K562 (cell line): ENCODE results near the gene LANCL1. TPM values are rescaled to one million over a fixed set of nuclear protein-coding genes. Genes with fewer than 3 reads are reported as not detected.
"Not testable (repeated sequence)": the region's sequence is repeated elsewhere in the genome, so short reads cannot be mapped to it uniquely, and the experiment has no call there.

Experiments
- ATAC-seq: fragments of 200-7000 bp; cut with Tn5 transposase; 3 replicates; pipeline ENCODE4 v1.9.1; 2020; ENCODE audit warnings: moderate library complexity
- BruUV-seq: library from RNA; stranded (reverse); fragments of 400-500 nt; replicated peaks from 2 replicates; lab custom pipeline; 2021; lab: Mats Ljungman, UMichigan
- CTCF ChIA-PET: fragments of 300-600 bp; formaldehyde crosslinking; extraction: SDS; loops from one replicate; lab custom pipeline; 2021; ENCODE audit warnings: low intra/inter-chr PET ratio; lab: Yijun Ruan, JAX
- POLR2A ChIA-PET: fragments of 300-600, 350-650 bp; sonication (Branson Sonifier 250); formaldehyde crosslinking; extraction: SDS; loops from one replicate; lab custom pipeline; 2021; ENCODE audit warnings: antibody characterized with exemption, inconsistent platforms; lab: Yijun Ruan, JAX
- DNase-seq, 4 experiments: peaks; one replicate each; pipeline versions ENCODE4 v3.0.0 to v3.0.0-alpha.2; 2011 to 2018; ENCODE audit warnings: low spot score in 3 of 4, mixed read lengths in 3 of 4; ENCODE audit errors: extremely low read depth in 1 of 4
- FAIRE-seq: peaks from 2 replicates; lab custom pipeline; 2011; peaks lifted over from hg19 to GRCh38; lab: Jason Lieb, UNC
- H2AFZ ChIP-seq: 2 replicates; pipeline ENCODE4 v1.6.0; 2011; ENCODE audit warnings: low read depth, low read length, control low read depth, inconsistent platforms
- H3K27ac ChIP-seq: fragments of 200-600 bp; 3 replicates; pipeline ENCODE4 v1.8.0; 2011; ENCODE audit warnings: low read depth, mild to moderate bottlenecking, control low read depth, inconsistent platforms, low read length, moderate library complexity, mixed read lengths; ENCODE audit errors: extremely low read depth
- H3K27me3 ChIP-seq, 2 experiments: fragments of 300-600 bp in 1 of 2; 2 replicates in 1 of 2; 3 replicates in 1 of 2; pipeline versions ENCODE4 v1.6.0 to v1.8.0; 2011; ENCODE audit warnings: inconsistent platforms in 2 of 2, low read length in 2 of 2, mild to moderate bottlenecking in 1 of 2, mixed read lengths in 1 of 2, moderate library complexity in 1 of 2; ENCODE audit not compliant: control insufficient read depth in 2 of 2, insufficient read depth in 2 of 2
- H3K36me3 ChIP-seq: fragments of 300-600 bp; 3 replicates; pipeline ENCODE4 v1.8.0; 2011; ENCODE audit warnings: mild to moderate bottlenecking, low read length, inconsistent platforms; ENCODE audit not compliant: control insufficient read depth, insufficient read depth
- H3K4me1 ChIP-seq, 2 experiments: fragments of 200-600 bp in 1 of 2; replicated peaks in 1 of 2; 2 replicates in 1 of 2; 3 replicates in 1 of 2; pipeline versions ENCODE4 v1.5.1 to v1.8.0; 2011; ENCODE audit warnings: inconsistent platforms in 2 of 2, low read length in 2 of 2, mild to moderate bottlenecking in 1 of 2, mixed read lengths in 1 of 2, moderate library complexity in 1 of 2; ENCODE audit not compliant: control insufficient read depth in 2 of 2, insufficient read depth in 2 of 2
- H3K4me2 ChIP-seq: 2 replicates; pipeline ENCODE4 v1.6.1; 2011; ENCODE audit warnings: low read length, control low read depth, inconsistent platforms, mixed read lengths; ENCODE audit not compliant: insufficient read depth
- H3K4me3 ChIP-seq: fragments of 200-600 bp; sonication (generic), shearing (Covaris generic); 2 replicates; pipeline ENCODE4 v1.5.1; 2016; ENCODE audit warnings: control low read depth, inconsistent platforms
- H3K79me2 ChIP-seq: fragments of 200-600 bp; 3 replicates; pipeline ENCODE4 v1.8.0; 2011; ENCODE audit warnings: low read length, inconsistent platforms; ENCODE audit not compliant: control insufficient read depth, insufficient read depth
- H3K9ac ChIP-seq, 2 experiments: 2 replicates each; pipeline versions ENCODE4 v1.6.0 to v1.6.1; 2011; ENCODE audit warnings: low read depth in 2 of 2, low read length in 2 of 2, control low read depth in 1 of 2, inconsistent platforms in 1 of 2, mild to moderate bottlenecking in 1 of 2, mixed read lengths in 1 of 2; ENCODE audit not compliant: insufficient read depth in 1 of 2
- H3K9me1 ChIP-seq: one replicate; pipeline ENCODE4 v1.6.0; 2011; ENCODE audit warnings: inconsistent platforms, mild to moderate bottlenecking, low read length, moderate library complexity; ENCODE audit not compliant: control insufficient read depth, insufficient read depth
- H3K9me3 ChIP-seq: replicated peaks from 2 replicates; pipeline ENCODE4 v1.5.1; 2011; ENCODE audit warnings: low read depth, low read length, inconsistent platforms; ENCODE audit not compliant: control insufficient read depth, insufficient read depth
- H4K20me1 ChIP-seq: replicated peaks from 2 replicates; pipeline ENCODE4 v1.6.1; 2011; ENCODE audit warnings: low read length, inconsistent platforms, mixed read lengths; ENCODE audit not compliant: control insufficient read depth, insufficient read depth
- WGBS: fragments of 100-300 bp; shearing (Covaris generic); methylation state at CpG from one replicate; pipeline ENCODE4 v1.1.6; 2016; ENCODE audit warnings: low coverage, mixed read lengths; ENCODE audit not compliant: insufficient coverage; ENCODE audit errors: missing lambda C conversion rate; 5-methylcytosine and 5-hydroxymethylcytosine counted together
- in situ Hi-C: fragments of 300-500 bp; cut with MboI; formaldehyde crosslinking; loops from 4 replicates; pipeline ENCODE4 v1.15.0; 2018; ENCODE audit warnings: inconsistent platforms, mixed read lengths
- intact Hi-C: fragments of 100-400 bp; cut with micrococcal nuclease; formaldehyde crosslinking; loops from 2 replicates; pipeline ENCODE4 v1.14.2; 2022
- polyA plus RNA-seq, 8 experiments: library from polyadenylated mRNA; depleted of rRNA in 4 of 8; stranded (reverse) in 5 of 8; unstranded in 3 of 8; fragments of >200 nt; fragmentation: Nextera tagmentation in 2 of 8; fragmentation: Illumina TruSeq in 1 of 8; extraction: Ambion mirVana in 2 of 8; extraction: Trizol in 1 of 8; gene quantifications; 2 replicates each; pipeline versions ENCODE4 v1.2.1 to v1.2.3, GENCODE V29; 2011 to 2014; ENCODE audit warnings: inconsistent platforms in 1 of 8, missing spikeins in 1 of 8
- total RNA-seq, 7 experiments: library from RNA; depleted of rRNA in 6 of 7; stranded (reverse); fragments of >200 nt in 6 of 7; fragmentation: Illumina TruSeq in 2 of 7; extraction: Trizol in 2 of 7; gene quantifications; 2 replicates each; pipeline versions ENCODE4 v1.2.1 to v1.2.3, GENCODE V29; 2011 to 2021; ENCODE audit warnings: low replicate concordance in 1 of 7
- TF ChIP-seq, protein P1 (sequence below), 2 experiments: fragments of 450-650 bp; IDR thresholded peaks; 2 replicates each; pipeline ENCODE4 v1.6.1; 2016

The LANCL1 gene
- total and polyA plus RNA-seq, 9 of the 15 experiments (the other 6 are each of a cell fraction or from before 2014, with no cell fraction given) = 15.3 to 56.3 (median 30.1) TPM

DNA sequence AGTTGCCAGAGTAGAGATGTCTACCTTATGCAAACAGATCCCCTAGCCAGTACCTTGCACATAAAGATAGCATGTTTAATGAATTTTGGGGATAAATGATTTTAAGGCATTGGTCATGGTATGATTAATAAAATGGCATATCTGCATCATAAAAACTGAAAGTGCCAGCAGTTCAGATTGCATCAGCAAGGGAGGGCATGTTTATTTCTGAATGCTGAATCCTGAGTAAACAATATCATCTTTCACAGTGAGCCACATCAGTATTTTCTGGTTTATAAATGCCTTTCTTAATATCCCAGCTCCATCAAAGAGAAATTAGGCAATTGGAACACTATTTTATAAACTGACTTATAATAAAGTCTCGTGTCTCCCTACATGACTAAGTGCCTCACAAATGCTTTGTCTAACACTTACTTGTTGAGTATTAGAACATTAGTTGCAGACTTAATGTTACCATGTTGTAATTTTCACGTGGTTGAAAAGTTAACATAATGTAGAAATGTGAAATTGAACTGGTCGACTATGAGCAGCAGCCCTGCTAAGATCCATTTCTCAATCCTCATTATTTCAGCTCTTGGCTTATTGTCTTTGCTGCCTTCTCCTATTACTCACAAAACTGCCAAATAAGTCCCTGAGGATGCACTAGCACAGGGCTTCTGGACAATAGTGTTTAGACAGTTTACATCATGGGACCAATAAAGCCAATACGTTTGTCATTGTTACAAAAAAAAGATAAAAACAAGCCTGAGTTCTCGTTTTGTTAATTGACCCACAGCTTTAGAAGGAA is 48.0 kb downstream of the LANCL1 start:
- WGBS = 16% methylated on average over 5 of the region's 5 CpGs
- no peak for ATAC-seq
- intact Hi-C loops = no loop called here

DNA sequence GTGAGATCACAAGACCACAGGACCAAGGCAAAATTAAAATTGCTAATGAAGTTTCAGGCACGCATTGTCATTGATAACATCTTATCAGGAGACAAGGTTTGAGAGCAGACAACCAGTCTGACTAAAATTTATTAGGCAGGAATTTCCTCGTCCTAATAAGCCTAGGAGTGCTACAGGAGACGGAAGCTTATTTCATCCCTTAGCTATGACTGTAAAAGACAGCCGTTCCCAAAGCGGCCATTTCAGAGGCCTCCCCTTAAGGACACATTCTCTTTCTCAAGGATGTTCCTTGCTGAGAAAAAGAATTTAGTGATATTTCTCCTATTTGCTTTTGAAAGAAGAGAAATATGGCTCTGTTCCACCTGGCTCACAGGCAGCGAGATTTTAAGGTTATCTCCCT is 49.2 kb downstream of the LANCL1 start:
- H3K4me3 ChIP-seq, POLR2A ChIA-PET, in situ Hi-C loops, H3K9me3 ChIP-seq, H3K4me1 ChIP-seq, H3K9me1 ChIP-seq, intact Hi-C loops, H2AFZ ChIP-seq, H3K27me3 ChIP-seq, ATAC-seq, CTCF ChIA-PET, H3K36me3 ChIP-seq, FAIRE-seq, BruUV-seq, H3K27ac ChIP-seq, H3K79me2 ChIP-seq, H3K9ac ChIP-seq, H4K20me1 ChIP-seq, DNase-seq, H3K4me2 ChIP-seq: not testable (repeated sequence)
- WGBS = 47% methylated on average over 5 of the region's 6 CpGs

More for the DNA sequence above, 48.0 kb downstream of the LANCL1 start:
- peaks cover 6% of the 10 kb centered on the region; the same call in 1 of the 3 replicates for H3K36me3 ChIP-seq
- TF ChIP-seq, protein P1, sequence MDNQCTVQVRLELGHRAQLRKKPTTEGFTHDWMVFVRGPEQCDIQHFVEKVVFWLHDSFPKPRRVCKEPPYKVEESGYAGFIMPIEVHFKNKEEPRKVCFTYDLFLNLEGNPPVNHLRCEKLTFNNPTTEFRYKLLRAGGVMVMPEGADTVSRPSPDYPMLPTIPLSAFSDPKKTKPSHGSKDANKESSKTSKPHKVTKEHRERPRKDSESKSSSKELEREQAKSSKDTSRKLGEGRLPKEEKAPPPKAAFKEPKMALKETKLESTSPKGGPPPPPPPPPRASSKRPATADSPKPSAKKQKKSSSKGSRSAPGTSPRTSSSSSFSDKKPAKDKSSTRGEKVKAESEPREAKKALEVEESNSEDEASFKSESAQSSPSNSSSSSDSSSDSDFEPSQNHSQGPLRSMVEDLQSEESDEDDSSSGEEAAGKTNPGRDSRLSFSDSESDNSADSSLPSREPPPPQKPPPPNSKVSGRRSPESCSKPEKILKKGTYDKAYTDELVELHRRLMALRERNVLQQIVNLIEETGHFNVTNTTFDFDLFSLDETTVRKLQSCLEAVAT (IDR thresholded peaks at IDR 0.05) = no peak
- TF ChIP-seq, all 486 proteins: peak for 0
- no peak overlapping the region for H2AFZ ChIP-seq
- DNase-seq = no peak
- H3K4me3 ChIP-seq = no peak overlapping the region
- no peak overlapping the region for H3K9ac ChIP-seq
- H3K9me3 ChIP-seq = no peaks in the 10 kb centered on the region
- ChIA-PET POLR2A (no interaction called here), CTCF (no interaction called here)
- no peaks in the 10 kb centered on the region for H4K20me1 ChIP-seq
- no peaks in the 10 kb centered on the region for H3K4me1 ChIP-seq
- BruUV-seq = no TSS peak
- FAIRE-seq = no peak
- H3K27ac ChIP-seq = no peak overlapping the region
- H3K27me3 ChIP-seq = no peaks in the 10 kb centered on the region
- no peaks in the 10 kb centered on the region for H3K9me1 ChIP-seq
- in situ Hi-C loops = no loop called here
- no peaks in the 10 kb centered on the region for H3K79me2 ChIP-seq
- H3K4me2 ChIP-seq = no peak overlapping the region
